GM21367 (cell line): ENCODE data around the gene SPCS3.
"Not testable (repeated sequence)": the region's sequence is repeated elsewhere in the genome, so short reads cannot be mapped to it uniquely, and the experiment has no call there.

Experiments
- ATAC-seq: cut with Tn5 transposase; IDR thresholded peaks from one replicate; pipeline ENCODE4 v1.9.1; 2021; ENCODE audit not compliant: unreplicated experiment

The SPCS3 gene

DNA sequence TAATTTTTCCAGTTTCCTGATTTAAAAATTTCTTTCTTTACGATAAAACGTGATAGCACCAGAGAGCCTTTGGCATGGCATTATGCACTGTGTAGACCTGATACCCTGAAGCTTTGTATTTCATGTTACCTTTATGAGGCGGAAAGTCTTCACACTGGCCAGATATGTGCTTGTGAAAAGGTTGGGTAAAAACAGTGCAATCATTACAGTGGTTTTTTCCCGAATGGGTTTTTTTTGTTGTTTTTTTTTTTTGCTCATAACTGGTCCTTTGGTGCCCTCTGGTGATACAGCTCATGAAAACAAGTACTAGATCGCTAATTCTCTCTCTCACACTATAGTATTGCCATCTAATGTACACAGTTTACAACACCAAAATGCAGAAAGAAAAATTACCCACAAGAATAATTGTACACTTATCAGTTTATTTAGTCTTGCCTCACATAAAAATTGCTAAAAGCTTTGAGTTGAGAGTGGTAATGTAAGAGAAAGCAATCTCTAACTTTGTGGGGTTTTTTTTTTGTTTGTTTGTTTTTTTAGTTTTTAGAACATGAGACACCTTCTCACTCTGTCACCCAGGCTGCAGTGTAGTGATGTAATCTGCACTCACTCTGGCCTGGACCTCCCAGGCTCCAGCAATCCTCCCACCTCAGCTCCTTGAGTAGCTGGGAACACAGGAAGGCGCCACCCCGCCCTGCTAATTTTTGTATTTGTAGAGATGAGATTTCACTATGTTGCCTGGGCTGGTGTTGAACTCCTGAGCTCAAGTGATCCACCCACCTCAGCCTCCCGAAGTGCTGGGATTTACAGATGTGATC, 21.3 kb downstream of the SPCS3 start:
- peak; percentile 74 for ATAC-seq

DNA sequence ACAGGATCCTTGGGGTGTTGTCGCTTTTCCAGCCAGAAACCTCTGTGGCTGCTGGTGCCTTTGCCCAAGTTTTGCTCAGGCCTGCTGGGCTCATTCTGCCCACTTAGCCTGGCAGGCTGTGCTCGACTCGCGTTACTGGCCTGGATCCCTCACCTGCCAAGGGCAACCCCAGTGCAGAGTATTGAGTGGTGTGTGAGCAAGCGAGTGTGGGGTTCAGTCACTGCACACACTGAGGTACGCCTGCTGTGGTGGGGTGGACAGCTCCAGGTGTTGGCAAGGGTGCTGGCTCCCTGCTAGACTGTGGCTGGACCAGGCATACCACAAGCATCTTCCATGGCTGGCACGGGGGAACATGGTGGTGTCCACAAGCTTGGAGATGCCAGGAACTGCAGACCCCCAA, 22.6 kb downstream of the SPCS3 start:
- no peak for ATAC-seq

DNA sequence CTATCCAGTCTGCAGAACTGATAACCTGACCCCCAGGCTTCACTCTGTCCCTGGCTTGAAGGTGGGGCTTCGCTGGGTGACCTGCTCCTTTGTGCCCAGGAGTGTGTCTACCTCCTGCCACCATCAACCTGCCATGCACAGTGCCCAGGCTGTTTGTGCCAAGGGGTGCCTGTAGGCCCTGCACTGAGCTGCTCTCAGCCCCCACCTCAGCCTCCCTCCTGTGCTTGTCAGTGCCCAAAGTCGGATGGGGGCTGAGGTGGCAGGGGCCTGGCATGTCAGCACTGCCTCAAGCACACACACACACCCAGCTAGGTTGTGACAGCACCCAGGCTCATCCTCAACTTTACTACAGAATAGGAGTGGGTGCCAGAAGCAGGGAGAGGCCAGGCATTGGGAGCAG, 23.5 kb downstream of the SPCS3 start:
- no peak for ATAC-seq

DNA sequence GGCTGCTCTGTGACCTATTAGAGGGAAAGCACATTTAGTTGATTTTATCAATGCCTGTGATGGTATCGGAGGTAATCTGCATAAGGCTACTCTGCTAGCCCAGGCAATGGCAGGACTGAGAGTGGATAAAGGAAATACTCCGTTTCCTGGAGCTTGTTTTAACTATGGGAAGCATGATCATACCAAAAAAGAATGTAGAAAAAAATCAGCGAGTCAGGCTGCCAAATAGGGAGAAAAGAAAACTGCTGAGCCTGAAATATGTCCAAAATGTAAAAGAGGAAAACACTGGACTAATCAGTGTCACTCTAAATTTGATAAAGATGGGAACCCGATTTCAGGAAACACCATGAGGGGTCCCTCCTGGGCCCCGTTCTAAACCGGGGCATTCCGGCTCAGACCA, 25.6 kb downstream of the SPCS3 start:
- not testable (repeated sequence) for ATAC-seq

DNA sequence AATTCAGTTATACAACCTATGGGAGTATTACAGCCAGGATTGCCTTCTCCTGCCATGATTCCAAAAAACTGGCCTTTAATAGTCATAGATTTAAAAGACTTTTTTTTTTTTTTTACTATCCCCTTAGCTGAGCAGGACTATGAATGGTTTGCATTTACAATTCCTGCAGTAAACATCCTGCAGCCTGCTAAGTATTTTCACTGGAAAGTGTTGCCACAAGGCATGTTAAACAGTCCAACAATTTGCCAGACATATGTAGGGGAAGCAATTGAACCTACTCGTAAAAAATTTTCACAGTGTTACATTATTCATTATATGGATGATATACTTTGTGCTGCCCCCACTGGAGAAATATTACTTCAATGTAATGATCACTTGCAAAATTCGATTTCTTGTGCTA, 27.1 kb downstream of the SPCS3 start:
- not testable (repeated sequence) for ATAC-seq

DNA sequence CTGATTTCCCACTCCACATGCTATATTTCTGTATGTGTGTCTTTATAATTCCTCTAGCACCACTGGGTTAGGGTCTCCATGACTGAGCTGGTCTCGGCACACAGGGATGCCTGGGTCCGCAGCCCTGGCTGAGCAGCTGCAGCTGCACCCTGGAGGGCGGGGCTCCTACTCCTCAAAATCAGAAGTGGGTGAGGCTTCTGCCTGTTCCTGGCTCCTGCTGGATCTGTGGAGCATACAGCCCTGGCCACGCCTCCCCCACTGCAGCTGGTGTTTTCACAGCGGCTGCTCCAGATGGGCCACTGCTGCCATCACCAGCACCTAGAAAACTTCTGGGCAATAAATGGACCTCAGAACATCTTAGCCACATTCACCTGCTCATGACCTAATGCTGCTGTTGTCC, 30.9 kb downstream of the SPCS3 start:
- ATAC-seq: no peak

DNA sequence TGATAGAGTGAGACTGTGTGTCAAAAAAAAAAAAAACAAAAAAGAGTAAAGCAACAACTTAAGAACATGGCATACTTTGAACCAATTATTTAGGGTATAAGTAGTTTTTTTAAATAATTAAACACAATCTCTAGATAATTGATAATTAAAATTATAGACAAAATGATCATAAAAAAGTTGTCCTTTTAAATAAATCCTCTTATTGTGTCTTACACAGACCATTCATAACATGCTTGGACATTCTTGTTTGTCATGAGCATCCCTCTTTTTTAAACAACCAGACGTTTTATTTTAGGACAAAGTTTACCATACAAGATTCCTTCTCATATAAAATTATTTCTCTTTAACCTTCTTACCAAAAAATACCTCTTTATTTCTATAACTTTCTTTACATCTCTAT, 35.1 kb downstream of the SPCS3 start:
- no peak for ATAC-seq

DNA sequence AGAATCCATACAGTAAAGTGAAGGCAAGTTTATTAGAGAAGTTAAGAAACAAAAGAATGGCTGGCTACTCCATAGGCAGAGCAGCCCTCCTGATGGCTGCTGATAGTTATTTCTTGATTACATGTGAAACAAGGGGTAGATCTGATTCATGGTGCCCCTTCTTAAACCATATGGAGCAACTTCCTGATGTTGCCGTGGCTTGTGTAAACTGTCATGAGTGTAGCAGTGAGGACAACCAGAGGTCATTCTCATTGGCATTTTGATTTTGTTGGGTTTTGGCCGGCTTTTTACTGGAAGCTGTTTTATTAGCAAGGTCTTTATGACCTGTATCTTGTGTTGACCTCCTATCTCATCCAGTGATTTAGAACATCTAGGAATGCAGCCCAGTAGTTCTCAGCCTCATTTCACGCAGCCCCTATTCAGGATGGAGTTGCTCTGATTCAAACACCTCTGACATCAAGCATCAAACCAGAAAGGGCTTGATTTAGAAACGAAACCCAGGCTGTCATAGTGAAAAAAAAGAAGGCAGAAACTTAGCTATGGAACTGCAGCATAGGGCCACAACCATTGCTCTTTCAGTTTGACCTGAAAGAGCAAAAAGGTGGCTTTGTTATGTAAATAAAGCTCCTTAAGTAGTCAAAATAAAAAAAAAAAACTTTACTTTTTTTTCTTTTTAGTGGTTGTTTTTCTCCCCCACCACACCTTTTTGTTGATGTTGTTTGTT, 37.8 kb downstream of the SPCS3 start:
- peak; percentile 99 for ATAC-seq

DNA sequence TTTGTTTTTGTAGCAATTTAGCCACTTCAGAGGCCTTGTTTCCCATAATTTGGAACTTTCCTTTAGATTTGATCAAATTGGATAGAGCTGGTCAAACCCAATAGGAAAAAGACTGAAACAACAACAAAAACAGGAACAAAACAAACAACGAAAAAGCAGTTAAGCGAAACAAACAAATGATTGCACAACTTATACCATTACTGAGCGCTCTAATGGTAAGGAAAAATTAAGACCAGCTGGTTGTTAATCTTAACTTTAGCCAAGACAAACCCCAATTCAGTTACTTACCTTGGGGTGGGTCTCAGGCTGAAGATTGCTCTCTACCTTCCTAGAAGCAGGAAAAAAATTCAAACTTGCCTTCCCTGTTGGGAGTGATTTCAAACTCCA, 38.3 kb downstream of the SPCS3 start:
- ATAC-seq: no peak

DNA sequence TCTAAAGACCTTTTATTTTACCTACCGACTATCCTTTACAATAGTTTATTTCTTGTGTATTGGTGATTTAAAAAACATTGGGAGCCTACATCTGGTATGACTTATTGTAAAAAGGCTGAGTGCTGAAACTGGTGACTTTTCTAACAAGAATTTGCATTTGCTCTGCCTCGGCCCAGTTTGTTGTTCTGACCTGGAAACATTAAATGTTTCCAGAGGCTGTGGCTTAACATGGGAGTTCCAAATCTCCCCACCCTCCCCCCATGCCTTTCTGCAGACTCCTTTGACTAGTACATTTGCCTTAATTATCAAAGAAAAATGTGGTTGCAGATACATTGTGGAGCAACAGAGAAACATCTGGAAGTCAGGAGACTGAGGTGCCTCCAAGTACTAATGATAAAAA, 39.8 kb downstream of the SPCS3 start:
- no peak for ATAC-seq

DNA sequence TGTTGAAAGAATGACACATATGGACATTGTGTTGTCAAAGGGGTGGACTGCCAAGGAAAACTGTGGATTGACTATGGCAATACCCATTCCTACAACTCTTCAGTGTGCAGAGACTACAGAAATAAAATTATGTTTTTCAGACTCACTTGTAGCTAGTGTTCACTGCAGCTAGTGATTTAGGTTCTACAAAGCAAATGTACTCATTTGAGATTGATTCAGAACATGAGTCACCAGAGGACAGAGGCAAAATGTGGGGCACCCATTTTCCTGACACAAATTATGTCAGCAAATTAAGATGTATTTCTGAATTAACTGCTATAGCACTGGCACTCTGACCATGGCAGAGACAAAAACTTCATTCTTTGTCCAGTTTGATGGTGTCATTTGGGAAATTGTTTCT, 40.7 kb downstream of the SPCS3 start:
- no peak for ATAC-seq

DNA sequence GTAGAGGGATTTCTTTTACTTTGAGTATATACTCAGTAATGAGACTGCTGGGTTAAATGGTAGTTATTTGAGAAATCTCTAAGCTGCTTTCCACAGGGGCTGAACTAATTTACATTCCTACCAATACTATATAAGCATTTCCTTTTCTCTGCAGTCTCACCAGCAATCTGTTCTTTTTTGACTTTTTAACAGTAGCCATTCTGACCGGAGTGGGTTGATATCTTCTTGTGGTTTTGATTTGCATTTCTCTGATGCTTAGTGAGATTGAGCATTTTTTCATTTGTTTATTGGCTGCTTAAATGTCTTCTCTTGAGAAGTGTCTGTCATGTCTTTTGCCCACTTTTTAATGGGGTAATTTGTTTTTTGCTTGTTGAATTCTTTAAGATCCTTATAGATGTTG, 43.3 kb downstream of the SPCS3 start:
- peak; percentile 62 for ATAC-seq

DNA sequence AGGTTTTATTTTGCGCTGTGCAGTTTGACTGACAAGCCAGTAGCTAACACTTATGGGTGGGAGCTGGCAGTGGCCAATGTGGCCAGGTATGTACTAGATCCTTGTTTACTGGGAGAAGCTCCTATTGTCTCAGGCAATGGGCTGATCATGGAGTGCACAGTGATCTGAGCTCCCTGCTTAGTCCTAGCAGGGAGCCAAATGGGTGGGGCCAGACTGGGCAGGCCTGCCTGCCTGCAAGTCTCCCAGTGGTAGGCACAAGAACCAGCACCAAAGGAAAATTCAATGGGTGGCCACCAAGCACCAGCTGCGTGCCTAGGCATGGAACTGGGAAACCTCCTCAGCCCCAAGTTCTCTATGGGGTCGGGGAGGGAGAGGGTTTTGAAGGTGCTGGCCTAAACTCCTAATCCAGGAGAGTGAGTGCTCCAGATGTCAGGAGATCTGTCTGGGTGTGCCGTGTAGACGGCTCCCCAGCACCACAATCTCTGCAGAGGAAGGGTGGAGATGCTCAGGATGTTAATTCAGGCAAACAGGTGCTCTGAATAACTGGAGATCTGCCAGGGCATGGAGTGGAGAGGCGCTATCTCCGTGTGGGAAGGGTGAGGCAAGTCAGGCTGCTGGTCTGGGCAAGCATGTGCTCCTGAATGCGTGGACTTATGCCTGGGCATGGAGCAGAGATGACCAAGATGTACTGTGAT, 48.2 kb downstream of the SPCS3 start:
- no peak for ATAC-seq

DNA sequence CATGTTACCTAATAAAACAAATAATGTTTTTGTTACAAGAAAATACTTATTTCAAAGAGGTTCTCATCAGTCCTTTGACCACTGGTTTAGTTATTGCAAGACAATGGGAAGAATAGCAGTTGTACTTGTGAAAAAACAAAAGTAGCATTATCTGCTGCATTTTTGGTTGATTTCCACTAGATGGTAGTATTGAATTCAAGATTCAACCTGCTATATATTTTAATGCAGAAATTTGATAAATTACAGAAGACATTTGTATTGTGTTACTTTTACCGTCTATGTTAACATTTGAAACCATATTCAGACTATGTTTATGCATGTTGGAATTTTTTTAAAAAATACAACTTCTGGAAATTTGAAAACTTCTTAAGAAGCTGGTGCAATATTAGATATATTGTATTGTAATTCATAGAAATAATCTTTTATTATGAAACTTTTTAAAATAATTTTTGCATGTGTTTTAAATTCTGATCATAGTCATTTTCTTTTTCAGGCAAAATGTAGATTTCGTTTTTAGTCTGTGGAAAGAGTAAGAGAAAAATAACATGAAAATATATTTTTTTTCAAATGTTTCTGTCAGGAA, 56.4 kb downstream of the SPCS3 start:
- ATAC-seq: no peak

DNA sequence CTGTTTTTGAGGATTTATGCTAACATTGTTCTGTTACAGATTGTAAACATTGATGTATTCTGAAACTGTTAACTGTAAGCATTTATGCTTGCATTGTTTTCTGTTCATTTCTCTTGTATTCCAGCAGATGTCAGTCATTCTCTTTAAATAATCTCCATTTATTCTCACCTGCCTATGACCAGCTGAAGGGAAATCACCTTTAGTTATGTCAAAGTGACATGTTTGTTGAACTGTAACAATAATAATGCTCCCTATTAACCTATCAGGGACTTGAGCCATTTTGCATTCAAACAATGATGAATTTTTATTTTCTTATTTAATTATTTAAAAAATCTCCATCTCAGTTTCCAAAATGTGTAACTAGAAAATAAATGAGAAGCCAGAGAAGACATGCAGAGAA, 58.0 kb downstream of the SPCS3 start:
- ATAC-seq: peak; percentile 89

DNA sequence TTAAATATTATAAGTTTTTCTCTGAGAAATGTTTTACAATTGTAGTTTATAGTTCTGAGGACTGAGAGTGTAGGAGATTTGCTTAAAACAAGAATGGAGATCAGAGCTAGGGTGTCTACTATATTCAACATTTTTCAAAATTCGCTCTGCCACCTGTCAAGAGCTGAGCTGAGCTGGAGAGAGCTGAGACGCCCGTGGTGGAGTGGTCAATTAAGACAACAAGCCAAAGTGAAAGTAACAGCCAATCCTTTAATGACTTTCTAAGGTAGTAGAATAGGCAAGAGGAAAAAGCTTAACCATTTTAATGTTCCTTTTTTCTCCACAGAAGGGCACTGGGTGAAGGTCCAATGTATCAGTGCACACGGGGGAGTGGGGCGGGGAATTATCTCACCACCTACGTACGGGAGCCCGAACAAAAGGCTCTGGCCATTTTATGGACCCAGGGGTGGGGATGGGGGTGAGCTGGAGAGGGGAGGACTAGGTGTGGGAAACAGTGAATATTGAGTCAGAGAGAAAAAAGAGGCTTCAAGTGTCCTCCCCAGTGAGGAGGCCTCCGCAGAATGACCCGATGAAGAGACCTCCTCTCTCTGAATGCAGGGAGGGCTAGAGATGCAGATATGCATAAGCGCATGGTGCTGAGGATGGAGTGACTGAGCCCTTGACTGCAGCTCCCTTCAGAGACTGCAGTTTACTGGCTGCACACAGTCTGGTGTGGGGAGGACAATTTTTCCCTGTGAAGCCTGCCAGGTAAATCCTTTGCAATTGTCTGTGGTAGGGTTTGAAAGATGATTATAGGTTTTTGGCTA, 60.8 kb downstream of the SPCS3 start:
- no peak for ATAC-seq
